KBM-7 (cell line): ENCODE measurements around the gene XPO6.

Experiments
- DNase-seq: peaks from one replicate; pipeline ENCODE4 v3.0.0-alpha.2; 2015
- in situ Hi-C: fragments of 300-500 bp; cut with MboI; formaldehyde crosslinking; loops from 2 replicates; pipeline ENCODE4 v1.14.3; 2020; ENCODE audit warnings: low sequenced_read_pairs, low pct_unique_long_range_greater_than_20kb, mixed read lengths

The XPO6 gene

DNA sequence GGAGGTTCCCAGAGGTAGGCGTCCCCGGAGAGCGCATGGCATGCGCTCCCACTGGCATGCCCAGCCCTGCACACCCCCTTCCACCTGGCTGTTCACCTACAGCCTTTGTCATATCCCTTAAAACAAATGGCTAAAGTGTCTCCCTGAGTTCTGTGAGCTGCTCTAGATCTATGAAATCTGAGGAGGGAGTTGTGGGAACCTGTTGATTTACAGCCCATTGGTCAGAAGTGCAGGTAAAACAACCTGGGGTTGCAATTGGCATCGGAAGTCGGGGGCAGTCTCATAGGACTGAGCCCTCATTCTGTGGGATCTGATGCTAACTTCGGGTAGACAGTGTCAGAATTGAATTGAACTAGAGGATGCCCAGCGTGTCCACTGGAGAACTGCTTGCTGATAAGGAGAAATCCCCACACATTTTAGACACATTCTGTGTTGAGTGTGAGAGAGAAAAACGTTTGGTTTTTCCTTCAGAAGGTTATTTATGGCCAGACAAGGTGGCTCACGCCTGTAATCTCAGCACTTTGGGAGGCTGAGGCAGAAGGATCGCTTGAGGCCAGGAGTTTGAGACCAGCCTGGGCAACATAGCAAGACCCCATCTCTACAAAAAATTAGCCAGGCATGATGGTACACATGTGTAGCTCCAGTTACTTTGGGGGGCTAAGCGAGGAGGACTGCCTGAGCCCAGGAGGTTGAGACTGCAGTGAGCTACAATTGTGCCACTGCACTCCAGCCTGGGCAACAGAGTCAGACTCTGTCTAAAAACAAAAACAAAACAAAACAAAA, 126.2 kb downstream of the XPO6 start:
- in situ Hi-C loops, result no loop called here
- no peak for DNase-seq

DNA sequence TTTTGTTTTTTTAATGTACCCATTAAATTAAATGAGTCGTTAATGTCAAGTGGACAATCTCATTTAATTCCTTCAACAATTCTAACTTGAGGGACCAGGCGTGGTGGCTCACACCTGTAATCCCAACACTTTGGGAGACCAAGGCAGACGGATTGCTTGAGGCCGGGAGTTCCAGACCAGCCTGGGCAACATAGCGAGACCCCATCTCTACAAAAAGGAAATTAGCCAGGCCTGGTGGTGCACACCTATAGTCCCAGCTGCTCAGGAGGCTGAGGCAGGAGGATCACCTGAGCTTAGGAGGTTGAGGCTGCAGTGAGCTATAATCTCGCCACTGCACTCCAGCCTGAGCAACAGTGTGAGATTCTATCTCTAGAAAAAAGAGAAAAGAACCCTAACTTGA, 127.6 kb downstream of the XPO6 start:
- in situ Hi-C loops, result no loop called here
- DNase-seq, result no peak

DNA sequence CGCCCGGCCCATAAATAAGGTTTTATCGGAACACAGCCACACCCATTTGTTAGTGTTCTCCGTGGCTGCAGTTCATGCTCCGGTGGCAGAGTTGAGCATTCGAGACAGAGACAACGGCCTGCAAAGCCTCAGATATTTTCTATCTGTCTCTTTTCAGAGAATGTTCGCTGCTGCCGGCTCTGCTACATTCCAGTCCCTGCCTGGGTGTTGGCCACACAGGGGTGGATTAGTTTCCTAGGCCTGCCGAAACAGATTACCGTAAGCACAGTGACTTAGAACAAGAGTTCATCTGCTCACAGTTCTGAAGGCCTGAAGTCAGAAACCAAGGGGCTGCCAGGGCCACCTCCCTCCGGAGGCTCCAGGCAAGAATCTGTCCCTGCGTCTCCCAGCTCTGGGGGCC, 129.1 kb downstream of the XPO6 start:
- DNase-seq, result no peak
- in situ Hi-C loops, result no loop called here

DNA sequence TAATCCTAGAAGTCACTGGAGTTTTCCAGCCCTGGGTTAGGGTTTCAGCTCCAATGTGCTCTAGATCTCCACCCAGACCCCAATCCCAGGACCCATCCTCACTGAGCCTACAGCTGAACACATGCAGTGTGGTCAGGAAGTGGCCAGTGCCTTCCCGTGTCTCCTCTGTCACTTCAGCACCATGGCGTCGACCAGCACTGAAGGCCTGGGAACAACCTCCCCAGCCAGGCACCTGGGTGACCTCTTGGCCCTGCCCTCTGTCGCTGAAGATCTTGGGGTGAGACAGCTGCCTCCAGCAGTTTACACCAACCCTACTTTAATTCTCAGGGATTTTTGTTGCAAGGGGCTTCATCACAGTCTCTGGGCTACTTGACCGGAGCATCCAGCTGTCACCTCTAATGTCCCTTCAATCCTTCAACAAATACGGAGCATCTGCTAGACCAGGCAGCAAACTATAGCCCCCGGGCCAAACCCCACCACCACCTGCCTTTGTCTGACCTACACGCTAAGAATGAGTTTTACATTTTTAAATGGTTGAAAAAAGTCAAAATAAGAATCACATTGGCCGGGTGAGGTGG, 130.3 kb downstream of the XPO6 start:
- no peak for DNase-seq
- in situ Hi-C loops, result no loop called here

DNA sequence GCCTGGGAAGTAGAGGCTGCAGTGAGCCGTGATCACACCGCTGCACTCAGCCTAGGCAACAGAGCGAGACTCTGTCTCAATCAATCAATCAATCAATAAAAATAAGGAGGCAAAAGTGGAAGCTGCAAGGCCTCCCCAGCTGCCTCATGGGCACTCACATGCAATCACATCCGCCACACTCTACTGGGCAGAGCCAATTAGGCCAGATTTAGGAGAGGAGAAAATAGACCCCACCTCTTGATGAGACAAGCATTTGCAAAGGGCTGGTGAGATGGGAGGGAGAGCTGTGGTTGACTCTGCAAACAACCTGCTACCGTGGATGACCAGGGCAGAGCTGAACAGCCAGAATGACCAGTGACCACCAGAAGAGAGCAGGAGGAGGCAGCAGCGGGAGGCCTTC, 133.5 kb downstream of the XPO6 start:
- in situ Hi-C loops, result no loop called here

DNA sequence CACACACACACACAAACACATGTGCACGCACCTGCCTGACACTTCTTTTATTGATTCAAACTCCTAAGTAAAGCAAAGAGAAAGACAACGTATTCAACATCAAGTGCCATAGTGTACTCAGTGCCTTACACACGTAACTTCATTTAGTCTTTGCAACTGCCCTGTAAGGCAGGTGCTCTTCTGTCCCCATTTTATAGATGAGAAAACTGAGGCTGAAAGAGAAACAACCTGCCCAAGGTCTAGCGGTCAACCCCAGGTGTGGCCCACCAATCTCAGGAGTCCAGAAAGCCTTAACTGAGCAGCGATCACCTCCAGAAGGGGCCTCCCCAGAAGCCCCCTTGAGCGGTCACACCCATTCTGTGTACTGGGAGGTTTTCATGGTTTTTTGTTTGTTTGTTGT, 137.9 kb downstream of the XPO6 start:
- in situ Hi-C loops, result no loop called here

More for the DNA sequence above, 133.5 kb downstream of the XPO6 start:
- no peak for DNase-seq

DNA sequence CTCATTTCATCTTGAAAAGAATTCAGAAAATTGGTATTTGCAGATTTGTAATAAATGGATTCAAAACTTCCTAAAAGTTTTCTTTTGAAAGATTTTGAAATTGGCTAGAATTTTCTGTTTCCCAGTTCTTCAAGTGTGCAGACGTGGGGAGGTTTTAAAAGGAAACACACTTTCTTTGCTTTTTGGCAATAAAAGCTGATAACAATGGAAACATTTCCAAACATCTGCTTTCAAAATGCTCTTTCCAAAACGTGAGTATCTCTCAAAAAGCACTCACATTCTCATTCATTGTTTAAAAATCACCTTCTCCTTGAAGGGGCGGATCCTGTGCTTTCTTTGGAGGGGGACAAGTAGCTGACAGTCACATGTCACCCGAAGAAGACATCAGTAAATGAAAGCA, 139.7 kb downstream of the XPO6 start:
- no peak for DNase-seq
- in situ Hi-C loops, result no loop called here

More for the DNA sequence above, 137.9 kb downstream of the XPO6 start:
- no peak for DNase-seq

DNA sequence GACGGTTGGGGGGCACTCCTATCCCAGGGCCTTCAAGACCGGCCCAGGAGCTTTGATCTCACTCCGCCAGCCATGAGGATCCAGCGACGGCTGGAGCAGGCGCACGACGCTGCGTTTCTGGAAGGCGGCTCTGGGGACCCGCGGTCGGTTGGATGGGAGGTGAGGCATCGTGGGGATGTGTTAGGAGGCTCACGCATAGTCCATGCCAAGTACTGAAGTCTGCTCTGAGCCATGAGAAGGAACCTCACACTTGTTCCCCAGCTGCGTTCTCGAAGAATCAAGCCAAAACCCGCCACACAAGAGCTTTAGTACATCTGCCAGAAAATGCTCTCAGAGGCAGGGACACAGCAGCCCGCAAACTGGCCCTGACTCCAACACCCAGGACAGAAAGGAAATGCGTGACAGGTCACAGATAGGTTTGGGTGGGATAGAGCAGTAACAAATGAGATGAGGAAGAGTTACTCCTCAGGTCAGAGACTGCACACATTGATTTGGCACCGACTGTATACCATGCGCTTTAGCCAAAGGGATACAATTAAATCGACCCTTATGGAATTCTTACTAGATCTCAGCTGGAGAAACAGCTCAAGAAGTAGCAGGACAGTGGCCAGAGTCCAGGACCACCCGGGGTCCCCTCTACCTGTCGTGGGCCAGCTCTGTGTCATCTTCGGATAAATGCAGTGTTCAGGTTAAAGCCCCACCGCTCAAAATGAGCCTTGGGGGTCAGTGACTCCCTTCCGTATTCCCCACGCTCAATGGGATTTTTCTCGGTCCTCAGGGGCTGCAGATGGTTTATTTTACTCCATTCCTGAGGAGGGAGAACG, 141.6 kb downstream of the XPO6 start:
- in situ Hi-C loops, result loop anchor here (10.0 kb wide), 1 partner anchor 95 kb away; no protein-coding TSS in a partner anchor
- no peak for DNase-seq

DNA sequence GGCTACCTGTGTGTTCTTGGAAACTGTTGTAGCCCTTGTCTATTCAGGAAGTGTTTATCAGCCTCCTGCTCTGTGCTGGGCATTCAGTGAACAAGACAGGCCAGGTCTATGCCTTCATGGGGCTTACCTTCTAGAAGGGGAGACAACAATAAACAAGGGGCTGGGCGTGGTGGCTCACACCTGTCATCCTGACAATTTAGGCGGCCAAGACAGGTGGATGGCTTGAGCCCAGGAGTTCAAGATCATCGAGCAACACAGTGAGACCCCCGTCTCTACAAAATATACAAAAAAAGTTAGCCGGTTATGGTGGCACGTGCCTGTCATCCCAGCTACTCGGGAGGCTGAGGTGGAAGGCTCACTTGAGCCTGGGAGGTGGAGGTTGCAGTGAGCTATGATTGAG, 142.8 kb downstream of the XPO6 start:
- in situ Hi-C loops, result loop anchor here (10.0 kb wide), 1 partner anchor 94 kb away; no protein-coding TSS in a partner anchor
- DNase-seq, result no peak

DNA sequence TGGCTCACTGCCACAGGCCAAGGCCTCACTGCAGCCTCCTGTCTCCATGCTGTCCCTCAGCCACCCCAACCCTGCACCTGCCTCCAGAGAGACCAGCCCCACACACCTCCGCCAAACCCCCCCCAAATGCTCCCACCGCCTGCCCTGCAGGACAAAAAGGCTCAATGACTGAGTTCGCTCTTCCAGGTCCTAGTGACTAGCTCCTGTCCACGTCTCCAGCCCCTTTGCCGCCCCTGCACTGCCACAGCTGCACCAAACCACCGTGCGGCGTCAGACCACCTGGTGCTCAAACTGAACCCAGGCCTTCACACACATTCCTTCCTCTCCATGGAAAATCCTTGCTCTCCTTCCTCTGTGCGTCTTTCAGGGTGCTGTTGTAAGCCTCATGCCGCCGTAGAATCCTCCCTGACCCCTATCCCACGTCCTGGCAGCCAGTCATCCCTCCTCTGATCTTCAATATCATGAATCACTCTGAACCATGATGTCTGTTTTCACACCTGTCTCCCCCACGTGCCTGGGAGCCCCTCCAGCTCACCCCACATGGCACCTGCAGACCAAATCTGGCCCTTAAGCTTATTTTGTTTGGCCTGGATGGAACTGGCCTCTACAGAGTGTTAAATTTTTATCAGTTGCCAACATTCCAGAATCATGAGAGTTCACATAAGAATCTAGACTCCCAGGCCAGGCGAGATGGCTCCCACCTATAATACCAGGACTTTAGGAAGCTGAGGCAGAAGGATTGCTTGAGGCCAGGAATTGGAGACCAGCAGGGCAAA, 144.0 kb downstream of the XPO6 start:
- DNase-seq, result no peak
- in situ Hi-C loops, result loop anchor here (10.0 kb wide), 1 partner anchor 93 kb away; no protein-coding TSS in a partner anchor

DNA sequence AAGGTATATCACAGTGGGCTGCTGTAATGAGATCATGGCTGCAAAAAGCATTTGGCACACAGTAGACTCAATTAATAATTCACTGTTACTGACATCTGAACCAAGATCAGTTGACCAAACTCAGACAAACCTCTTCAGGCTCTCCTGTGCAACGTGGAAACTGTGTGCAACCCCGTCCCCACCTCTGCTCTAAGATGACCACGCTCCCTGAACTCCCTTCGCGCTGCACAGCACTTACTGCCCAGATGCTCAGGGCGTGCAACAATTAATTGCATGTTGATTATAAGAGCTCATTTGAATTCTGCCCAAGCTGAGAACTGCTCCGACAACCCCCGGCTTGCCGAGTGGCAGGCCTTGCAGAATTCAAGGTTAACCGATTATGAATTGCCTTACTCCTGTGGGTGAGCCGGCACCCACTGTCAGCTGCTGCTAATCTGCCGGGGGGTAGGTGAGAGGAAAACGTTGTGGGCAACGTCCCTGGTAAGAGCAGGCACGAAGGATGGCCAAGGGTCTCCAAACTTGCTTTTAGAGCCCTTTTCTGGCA, 147.0 kb downstream of the XPO6 start:
- no peak for DNase-seq
- in situ Hi-C loops, result loop anchor here (10.0 kb wide), 1 partner anchor 90 kb away; no protein-coding TSS in a partner anchor

DNA sequence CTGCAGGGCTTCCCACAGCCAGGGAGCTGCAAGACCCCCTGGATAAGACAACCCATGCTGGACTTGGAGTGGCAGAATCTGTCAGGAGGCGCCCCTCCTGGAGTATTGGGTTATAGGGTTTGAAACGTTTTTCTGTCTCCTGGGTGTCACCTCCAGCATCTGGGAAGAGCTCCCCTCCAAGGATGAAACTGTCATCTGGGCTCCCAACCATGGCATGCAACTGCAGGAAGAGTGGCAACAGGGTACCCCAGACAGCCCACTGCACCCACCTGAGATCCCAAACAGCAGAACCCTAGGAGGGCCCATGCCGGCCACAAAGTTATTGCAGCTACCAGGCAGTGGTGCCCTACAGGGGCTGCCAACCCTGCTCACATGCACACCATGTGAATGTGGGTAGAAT, 147.6 kb downstream of the XPO6 start:
- in situ Hi-C loops, result loop anchor here (10.0 kb wide), 1 partner anchor 89 kb away; no protein-coding TSS in a partner anchor

DNA sequence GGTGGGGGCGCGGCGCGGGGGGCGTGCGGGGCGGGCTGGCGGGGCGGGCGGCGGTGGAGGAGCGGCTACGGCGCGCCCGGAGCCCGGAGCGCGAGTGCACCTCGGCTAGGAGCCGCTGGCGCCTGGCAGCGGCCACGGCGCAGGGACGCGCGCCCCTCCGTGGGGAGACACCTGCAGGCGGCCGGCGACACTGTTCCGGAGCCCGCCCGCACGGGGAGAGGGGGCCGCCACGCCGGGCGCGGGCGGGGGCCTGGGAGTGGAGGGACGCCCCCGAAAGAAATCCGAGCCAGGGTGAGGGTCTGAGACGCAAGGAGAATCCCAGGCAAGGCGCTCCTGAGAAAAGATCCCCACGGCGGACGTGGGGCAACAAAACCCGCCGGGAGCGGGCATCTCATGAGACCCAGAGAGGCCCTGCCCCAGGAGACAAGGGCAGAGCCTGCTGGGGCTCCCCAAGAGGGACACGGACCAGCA, 148.1 kb downstream of the XPO6 start, which contains the start of gene GSG1L:
GSG1L (minus strand) TSS at position 124 of the 471 bp plus-strand sequence. CDS start 290 bp downstream, outside the sequence.
- in situ Hi-C loops, result loop anchor here (10.0 kb wide), 1 partner anchor 89 kb away; no protein-coding TSS in a partner anchor
- no peak for DNase-seq

More for the DNA sequence above, 147.6 kb downstream of the XPO6 start:
- no peak for DNase-seq

DNA sequence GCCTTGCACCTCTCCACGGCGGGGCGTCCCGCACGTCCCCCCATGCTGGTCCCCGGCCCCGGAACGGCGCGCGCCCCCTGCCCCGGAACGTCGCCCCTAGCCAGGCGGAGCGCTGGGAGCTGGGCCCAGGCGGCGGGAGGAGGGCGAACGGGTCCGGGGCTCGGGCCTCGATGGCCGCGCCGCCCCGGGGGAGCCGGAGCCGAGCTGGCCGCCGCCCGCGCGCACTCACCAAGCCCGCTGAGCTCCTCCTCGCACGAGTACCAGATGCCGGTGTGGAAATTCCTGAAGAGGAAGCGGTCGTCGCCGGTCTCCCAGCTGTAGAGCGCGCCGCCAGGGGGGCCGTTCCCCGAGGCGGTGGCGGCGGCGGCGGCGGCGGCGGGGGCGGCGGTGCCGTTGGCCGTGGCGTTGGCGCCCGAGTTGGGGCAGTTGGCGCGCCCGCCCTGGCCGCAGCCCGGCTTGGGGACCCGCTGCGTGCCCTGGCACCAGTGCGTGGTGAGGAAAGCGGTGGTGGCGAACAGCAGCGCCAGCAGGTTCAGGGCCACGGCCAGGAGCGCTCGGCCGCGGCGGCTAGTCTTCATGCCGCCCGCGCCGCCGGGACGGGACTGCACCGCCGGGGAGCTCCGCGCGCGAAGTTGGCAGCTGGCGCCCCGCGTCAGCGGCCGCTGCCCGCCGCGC, 148.8 kb downstream of the XPO6 start:
- DNase-seq, result no peak
- in situ Hi-C loops, result loop anchor here (10.0 kb wide), 1 partner anchor 88 kb away; no protein-coding TSS in a partner anchor

DNA sequence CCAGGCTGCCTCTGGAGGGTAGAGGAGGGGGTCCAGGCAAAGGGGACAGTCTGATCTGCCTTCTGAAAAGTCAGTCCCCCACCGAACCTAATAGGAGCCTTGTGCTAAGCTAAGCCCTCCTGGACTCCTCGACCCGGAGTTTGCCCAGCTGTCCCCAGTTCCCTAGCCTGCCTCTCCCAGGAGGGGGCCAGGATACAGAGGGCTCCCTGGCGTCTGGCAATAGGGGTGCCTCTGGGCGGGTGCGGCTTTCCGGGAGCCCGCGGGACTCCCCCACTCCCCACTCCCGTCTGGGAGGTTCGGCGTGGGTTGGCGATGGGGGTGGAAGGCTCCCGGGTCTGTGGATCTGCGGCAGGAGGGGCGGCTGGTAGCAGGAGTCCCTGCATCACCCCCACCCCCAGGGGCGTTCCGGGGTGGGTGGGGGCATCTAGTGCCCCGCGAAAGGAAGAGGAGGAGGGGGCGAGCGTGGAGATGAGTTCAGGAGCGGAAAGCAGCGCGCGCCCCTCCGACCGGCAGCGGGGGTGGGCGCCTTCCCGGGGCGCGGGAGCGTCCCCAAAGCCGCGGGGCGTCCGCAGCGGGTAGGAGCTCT, 149.4 kb downstream of the XPO6 start:
- DNase-seq, result no peak
- in situ Hi-C loops, result loop anchor here (10.0 kb wide), 1 partner anchor 88 kb away; no protein-coding TSS in a partner anchor

DNA sequence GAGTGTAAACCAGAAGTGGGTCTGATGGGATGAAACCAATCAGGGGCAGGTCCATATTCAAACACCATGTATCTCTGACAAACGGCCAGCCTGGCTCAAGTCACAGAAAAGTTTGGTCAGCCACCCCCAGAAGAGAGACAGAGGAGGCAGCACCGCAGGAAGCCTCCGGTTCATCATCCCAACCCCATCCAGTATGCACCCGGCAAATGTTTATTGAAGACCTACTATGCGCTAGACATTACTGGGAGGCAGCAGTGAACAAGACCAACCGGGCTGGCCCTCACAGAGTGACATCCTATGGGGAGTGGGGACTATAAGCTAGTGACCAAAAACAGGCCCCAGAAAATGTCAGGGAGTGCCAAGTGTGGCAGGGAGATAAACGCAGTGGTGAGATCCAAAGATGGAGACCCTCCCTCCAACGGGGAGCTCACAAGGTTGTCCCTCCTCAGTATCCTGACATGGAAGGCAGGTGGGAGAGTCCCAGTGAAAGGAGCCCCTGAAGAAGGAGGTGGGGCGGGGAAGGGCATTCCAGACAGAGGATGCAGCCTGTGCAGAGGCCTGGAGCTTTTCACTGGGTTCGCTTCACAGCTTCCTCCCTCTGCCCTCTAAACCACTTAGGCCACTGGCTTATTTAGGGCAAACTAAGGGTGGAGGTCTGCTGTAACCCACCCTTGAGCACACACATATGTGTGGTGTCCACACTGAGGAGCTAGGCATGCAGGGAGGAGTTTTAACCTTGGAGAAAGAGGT, 150.2 kb downstream of the XPO6 start:
- in situ Hi-C loops, result loop anchor here (10.0 kb wide), 1 partner anchor 87 kb away; no protein-coding TSS in a partner anchor

More for the DNA sequence above, 150.2 kb downstream of the XPO6 start:
- DNase-seq, result no peak
